IMR-90 (cell line): ENCODE results near the gene SDC3.

Experiments
- BHLHE40 ChIP-seq: fragments of 150-350 bp; IDR thresholded peaks from 2 replicates; pipeline ENCODE4 v1.6.1; 2016; ENCODE audit warnings: mild to moderate bottlenecking, low read depth, low read length
- CTCF ChIP-seq: conservative IDR thresholded peaks from 2 replicates; pipeline ENCODE4 v1.5.1; 2012; ENCODE audit warnings: mild to moderate bottlenecking, low read depth, low read length, improper control_type of control experiment
- ELK1 ChIP-seq: fragments of 150-350 bp; IDR thresholded peaks from 2 replicates; pipeline ENCODE4 v1.6.1; 2016; ENCODE audit warnings: low read depth, mild to moderate bottlenecking, low read length, moderate library complexity, borderline replicate concordance
- MXI1 ChIP-seq: IDR thresholded peaks from 2 replicates; pipeline ENCODE4 v1.6.1; 2012; ENCODE audit warnings: low read depth, mild to moderate bottlenecking, low read length, moderate library complexity, borderline replicate concordance
- NFE2L2 ChIP-seq: fragments of 150-350 bp; IDR thresholded peaks from 2 replicates; pipeline ENCODE4 v1.6.1; 2016; ENCODE audit warnings: low read depth, mild to moderate bottlenecking, low read length
- TF ChIP-seq, protein P1 (sequence below): fragments of 150-350 bp; IDR thresholded peaks from 2 replicates; pipeline ENCODE4 v1.6.1; 2017; ENCODE audit warnings: mild to moderate bottlenecking, antibody characterized with exemption, low read length, low read depth

GRCh38 chr1:30904962-30905335, 3.6 kb downstream of the SDC3 start:
- TF ChIP-seq CTCF (no peak), BHLHE40 (no peak), MXI1 (no peak), NFE2L2 (no peak), ELK1 (no peak)
- TF ChIP-seq, protein P1, sequence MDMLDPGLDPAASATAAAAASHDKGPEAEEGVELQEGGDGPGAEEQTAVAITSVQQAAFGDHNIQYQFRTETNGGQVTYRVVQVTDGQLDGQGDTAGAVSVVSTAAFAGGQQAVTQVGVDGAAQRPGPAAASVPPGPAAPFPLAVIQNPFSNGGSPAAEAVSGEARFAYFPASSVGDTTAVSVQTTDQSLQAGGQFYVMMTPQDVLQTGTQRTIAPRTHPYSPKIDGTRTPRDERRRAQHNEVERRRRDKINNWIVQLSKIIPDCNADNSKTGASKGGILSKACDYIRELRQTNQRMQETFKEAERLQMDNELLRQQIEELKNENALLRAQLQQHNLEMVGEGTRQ, result no peak
